Kidney (tissue), 14 donors: ENCODE data around the gene TCF7. TPM values are rescaled to one million over a fixed set of nuclear protein-coding genes. Genes with fewer than 3 reads are reported as not detected.
A peak's percentile ranks its signal among the peaks of the same experiment; 100 is the strongest.

Source experiments
- DNase-seq, 5 donors: peaks; one replicate each; pipeline ENCODE4 v3.0.0-alpha.2; 2013 to 2020
- FAIRE-seq: peaks from 2 replicates; lab custom pipeline; 2012; peaks lifted over from hg19 to GRCh38; lab: Jason Lieb, UNC
- H3K27ac ChIP-seq, 2 donors: one replicate each; pipeline ENCODE4 v1.7.0; 2013; ENCODE audit warnings: low read depth in 2 of 2, low read length in 2 of 2, inconsistent platforms in 1 of 2
- H3K27me3 ChIP-seq: one replicate; pipeline ENCODE4 v1.7.1; 2013; ENCODE audit warnings: low read length, inconsistent platforms; ENCODE audit not compliant: control insufficient read depth, insufficient read depth
- H3K36me3 ChIP-seq, 3 donors: one replicate each; pipeline versions ENCODE4 v1.7.0 to v1.7.1; 2013; ENCODE audit warnings: low read length in 3 of 3, control low read depth in 1 of 3, inconsistent platforms in 1 of 3; ENCODE audit not compliant: insufficient read depth in 3 of 3, control insufficient read depth in 2 of 3
- H3K4me1 ChIP-seq, 3 donors: one replicate each; pipeline versions ENCODE4 v1.7.0 to v1.7.1; 2013; ENCODE audit warnings: low read length in 3 of 3, inconsistent platforms in 1 of 3, low read depth in 1 of 3; ENCODE audit not compliant: control insufficient read depth in 2 of 3, insufficient read depth in 2 of 3
- H3K4me3 ChIP-seq, 3 donors: one replicate each; pipeline versions ENCODE4 v1.7.0 to v1.8.1; 2013; ENCODE audit warnings: low read length in 3 of 3, control low read depth in 1 of 3, inconsistent platforms in 1 of 3
- H3K9ac ChIP-seq, 3 donors: one replicate each; pipeline versions ENCODE4 v1.7.0 to v1.7.1; 2013; ENCODE audit warnings: low read length in 3 of 3, control low read depth in 1 of 3, inconsistent platforms in 1 of 3
- H3K9me3 ChIP-seq, 3 donors: one replicate each; pipeline versions ENCODE4 v1.7.0 to v1.7.1; 2013; ENCODE audit warnings: low read length in 3 of 3, control low read depth in 1 of 3, inconsistent platforms in 1 of 3; ENCODE audit not compliant: control insufficient read depth in 2 of 3, insufficient read depth in 1 of 3
- intact Hi-C: fragments of 100-400 bp; cut with DNase I; formaldehyde crosslinking; loops from one replicate; pipeline ENCODE4 v1.11.1; 2022
- polyA plus RNA-seq: library from polyadenylated mRNA; stranded (reverse); fragments of 350-450 nt; fragmentation: Illumina TruSeq; extraction: RNeasy Lipid Tissue Mini Kit (QIAGEN cat#74804); gene quantifications from one replicate; pipeline ENCODE4 v1.2.3, GENCODE V29; 2014; ENCODE audit warnings: low read depth, low replicate concordance; ENCODE audit not compliant: insufficient read depth
- total RNA-seq: library from RNA; stranded (reverse); fragmentation: NEBNext Ultra II Directional; extraction: Animal tissue kit (Norgen Biotek cat#: 25700); gene quantifications from one replicate; pipeline ENCODE4 v1.2.1, GENCODE V29; 2021
- TF ChIP-seq, protein P1 (sequence below): IDR thresholded peaks from 3 replicates; pipeline ENCODE4 v1.5.1; 2012; ENCODE audit warnings: mild to moderate bottlenecking, moderate library complexity, borderline replicate concordance; ENCODE audit not compliant: insufficient read depth; ENCODE audit errors: extremely low read depth
- donor health status: control.
- donor health status: control.
- donor health status: control.
- donor health status: control.
- donor health status: control.
- donor health status: DM: yes; HTN: yes; CAD: no.
- donor health status: Normal renal cell carcinoma (clear cell type).

TCF7 gene
- total and polyA plus RNA-seq, 2 donors from 2014 or later = 1.2 to 15.6 TPM

DNA sequence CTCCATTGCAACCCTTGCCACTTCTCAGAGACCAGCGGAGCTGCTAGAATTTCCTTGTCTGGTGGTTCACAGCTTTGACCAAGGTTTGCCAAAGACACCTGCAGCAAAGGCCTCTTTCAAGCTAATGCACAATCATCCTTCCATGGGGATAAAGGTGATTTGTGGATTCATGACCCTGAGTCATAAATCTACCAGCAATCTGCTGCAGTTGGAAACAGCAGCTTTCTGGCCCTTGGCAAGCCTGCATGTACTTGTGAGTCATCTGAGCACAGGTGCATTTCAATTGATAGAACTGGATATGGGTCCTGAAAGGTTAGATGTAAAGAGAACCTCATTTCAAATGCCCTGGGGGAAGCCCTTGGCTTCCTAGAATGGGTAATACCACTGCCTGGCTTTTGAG lies 21.6 kb upstream of the TCF7 start:
- H3K9ac ChIP-seq = no peak overlapping the region
- H3K27me3 ChIP-seq = no peaks in the 10 kb centered on the region
- intact Hi-C loops = no loop called here
- no peak overlapping the region for H3K4me3 ChIP-seq
- FAIRE-seq (no peak), DNase-seq (peak in 4 of 5 donors; percentile 22 to 64 (median 50))
- TF ChIP-seq, protein P1, sequence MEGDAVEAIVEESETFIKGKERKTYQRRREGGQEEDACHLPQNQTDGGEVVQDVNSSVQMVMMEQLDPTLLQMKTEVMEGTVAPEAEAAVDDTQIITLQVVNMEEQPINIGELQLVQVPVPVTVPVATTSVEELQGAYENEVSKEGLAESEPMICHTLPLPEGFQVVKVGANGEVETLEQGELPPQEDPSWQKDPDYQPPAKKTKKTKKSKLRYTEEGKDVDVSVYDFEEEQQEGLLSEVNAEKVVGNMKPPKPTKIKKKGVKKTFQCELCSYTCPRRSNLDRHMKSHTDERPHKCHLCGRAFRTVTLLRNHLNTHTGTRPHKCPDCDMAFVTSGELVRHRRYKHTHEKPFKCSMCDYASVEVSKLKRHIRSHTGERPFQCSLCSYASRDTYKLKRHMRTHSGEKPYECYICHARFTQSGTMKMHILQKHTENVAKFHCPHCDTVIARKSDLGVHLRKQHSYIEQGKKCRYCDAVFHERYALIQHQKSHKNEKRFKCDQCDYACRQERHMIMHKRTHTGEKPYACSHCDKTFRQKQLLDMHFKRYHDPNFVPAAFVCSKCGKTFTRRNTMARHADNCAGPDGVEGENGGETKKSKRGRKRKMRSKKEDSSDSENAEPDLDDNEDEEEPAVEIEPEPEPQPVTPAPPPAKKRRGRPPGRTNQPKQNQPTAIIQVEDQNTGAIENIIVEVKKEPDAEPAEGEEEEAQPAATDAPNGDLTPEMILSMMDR = no peak
- H3K4me1 ChIP-seq = no peaks in the 10 kb centered on the region
- no peaks in the 10 kb centered on the region for H3K9me3 ChIP-seq
- no peaks in the 10 kb centered on the region for H3K36me3 ChIP-seq
- H3K27ac ChIP-seq = no peak overlapping the region

DNA sequence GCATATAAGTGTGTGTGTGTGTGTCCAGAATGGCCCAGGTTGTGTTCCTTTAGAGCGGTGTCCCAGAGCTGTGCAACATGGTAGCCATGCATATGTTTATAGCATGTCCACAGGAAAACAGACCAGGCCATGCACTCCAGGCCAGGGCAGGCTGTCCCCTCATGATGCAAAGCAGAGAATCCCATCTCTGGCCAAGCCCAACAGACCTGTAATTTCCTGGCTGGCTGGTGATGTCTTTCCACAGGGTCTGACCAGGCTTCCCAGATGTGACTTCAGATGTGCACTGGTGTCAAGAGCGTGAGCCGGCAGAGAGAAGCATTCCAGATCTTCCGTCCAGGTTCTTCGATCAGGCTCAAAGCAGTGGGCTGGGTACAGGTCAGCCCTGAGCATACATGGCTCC lies 21.1 kb upstream of the TCF7 start:
- no peak for FAIRE-seq
- H3K9ac ChIP-seq = no peak overlapping the region

DNA sequence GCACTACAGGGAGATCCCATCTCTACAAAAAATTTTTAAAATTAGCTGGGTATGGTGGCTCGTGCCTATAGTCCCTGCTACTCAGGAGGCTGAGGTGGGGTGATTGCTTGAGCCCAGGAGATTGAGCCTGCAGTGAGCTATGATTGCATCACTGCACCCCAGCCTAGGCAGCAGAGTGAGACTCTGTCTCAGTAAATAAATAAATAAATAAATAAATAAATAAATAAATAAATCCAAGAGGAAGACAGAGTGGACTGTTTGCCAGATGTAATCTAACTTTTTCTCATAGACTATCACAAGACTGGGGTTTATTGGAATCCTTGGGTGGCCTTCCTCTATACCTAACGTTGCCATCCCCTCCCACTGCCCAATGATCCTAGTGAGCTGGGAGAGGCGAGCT lies 19.2 kb upstream of the TCF7 start:
- intact Hi-C loops = no loop called here
- Histone ChIP-seq H3K27ac (no peak overlapping the region), H3K36me3 (no peaks in the 10 kb centered on the region), H3K9ac (no peak overlapping the region), H3K4me3 (no peak overlapping the region), H3K27me3 (no peaks in the 10 kb centered on the region), H3K9me3 (no peaks in the 10 kb centered on the region), H3K4me1 (peaks cover 0 to 10% (median 0%) of the 10 kb centered on the region in 3 donors)
- TF ChIP-seq, protein P1 = no peak
- DNase-seq (peak in 1 of 5 donors; percentile 5), FAIRE-seq (no peak)

More for the DNA sequence above, 21.1 kb upstream of the TCF7 start:
- Histone ChIP-seq H3K27me3 (no peaks in the 10 kb centered on the region), H3K9me3 (no peaks in the 10 kb centered on the region), H3K27ac (no peak overlapping the region), H3K4me3 (no peak overlapping the region), H3K4me1 (no peaks in the 10 kb centered on the region), H3K36me3 (no peaks in the 10 kb centered on the region)
- peak in 1 of 5 donors; percentile 54 for DNase-seq
- TF ChIP-seq, protein P1 = no peak
- intact Hi-C loops = no loop called here
